Tibial nerve (tissue), 4 donors: ENCODE results near the gene PRKCE.

Experiments
- EP300 ChIP-seq, 2 donors: sonication (generic); formaldehyde crosslinking; IDR thresholded peaks; one replicate each; pipeline ENCODE4 v1.6.1; 2017; ENCODE audit warnings: antibody characterized with exemption in 2 of 2, mild to moderate bottlenecking in 1 of 2
- POLR2A ChIP-seq, 2 donors: fragments of 450-650 bp; IDR thresholded peaks; one replicate each; pipeline ENCODE4 v1.6.1; 2017; ENCODE audit warnings: antibody characterized with exemption in 2 of 2, mild to moderate bottlenecking in 2 of 2, moderate library complexity in 2 of 2
- TF ChIP-seq, protein P1 (sequence below), 5 experiments: fragments of 200-600 bp in 3 of 5; fragments of 450-650 bp in 2 of 5; sonication (generic) in 3 of 5; IDR thresholded peaks; one replicate each; pipeline ENCODE4 v1.5.1; 2016 to 2019; ENCODE audit warnings: antibody characterized with exemption in 5 of 5, mild to moderate bottlenecking in 3 of 5, moderate library complexity in 2 of 5

DNA sequence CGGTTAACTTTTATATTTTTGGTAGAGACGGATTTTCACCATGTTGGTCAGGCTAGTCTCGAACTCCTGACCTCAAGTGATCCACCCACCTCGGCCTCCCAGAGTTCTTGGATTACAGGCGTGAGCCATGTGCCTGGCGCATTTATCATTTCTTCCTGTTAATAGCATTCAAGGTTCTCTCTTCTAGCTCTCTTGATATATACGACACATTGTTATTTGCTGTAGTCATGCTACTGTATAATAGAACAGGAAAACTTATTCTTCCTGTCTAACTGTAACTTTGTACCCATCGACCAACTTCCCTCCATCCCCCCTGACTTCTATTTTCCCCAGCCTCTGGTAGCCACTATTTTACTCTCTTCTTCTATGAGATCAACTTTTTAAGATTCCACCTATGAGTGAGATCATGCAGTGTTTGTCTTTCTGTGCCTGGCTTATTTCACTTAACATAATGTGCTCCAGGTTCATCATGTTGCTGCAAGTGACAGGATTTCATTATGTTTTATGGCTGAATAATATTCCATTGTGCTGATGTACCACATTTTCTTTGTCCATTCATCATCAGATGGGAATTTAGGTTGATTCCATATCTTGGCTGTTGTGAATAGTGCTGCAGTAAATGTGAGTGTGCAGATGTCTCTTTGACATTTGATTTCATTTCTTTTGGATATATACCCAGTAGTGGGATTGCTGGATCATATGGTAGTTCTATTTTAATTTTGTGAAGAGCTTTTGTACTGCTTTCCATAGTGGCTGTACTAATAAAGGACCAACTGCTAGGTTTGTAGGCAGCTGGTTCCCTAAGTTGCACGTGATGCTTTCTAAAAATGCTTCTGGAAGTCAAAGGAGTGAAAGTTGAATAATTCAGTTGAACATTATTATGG lies 205.2 kb downstream of the PRKCE start:
- TF ChIP-seq, protein P1, sequence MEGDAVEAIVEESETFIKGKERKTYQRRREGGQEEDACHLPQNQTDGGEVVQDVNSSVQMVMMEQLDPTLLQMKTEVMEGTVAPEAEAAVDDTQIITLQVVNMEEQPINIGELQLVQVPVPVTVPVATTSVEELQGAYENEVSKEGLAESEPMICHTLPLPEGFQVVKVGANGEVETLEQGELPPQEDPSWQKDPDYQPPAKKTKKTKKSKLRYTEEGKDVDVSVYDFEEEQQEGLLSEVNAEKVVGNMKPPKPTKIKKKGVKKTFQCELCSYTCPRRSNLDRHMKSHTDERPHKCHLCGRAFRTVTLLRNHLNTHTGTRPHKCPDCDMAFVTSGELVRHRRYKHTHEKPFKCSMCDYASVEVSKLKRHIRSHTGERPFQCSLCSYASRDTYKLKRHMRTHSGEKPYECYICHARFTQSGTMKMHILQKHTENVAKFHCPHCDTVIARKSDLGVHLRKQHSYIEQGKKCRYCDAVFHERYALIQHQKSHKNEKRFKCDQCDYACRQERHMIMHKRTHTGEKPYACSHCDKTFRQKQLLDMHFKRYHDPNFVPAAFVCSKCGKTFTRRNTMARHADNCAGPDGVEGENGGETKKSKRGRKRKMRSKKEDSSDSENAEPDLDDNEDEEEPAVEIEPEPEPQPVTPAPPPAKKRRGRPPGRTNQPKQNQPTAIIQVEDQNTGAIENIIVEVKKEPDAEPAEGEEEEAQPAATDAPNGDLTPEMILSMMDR (IDR thresholded peaks at IDR 0.05): no peak
- no peak for TF ChIP-seq POLR2A (IDR thresholded peaks at IDR 0.05)
- no peak for TF ChIP-seq EP300 (IDR thresholded peaks at IDR 0.05)
